HTERT RPE-1 (cell line): ENCODE measurements around the gene NEU1.
"Not testable (repeated sequence)": the region's sequence is repeated elsewhere in the genome, so short reads cannot be mapped to it uniquely, and the experiment has no call there.

ENCODE experiments used
- in situ Hi-C: fragments of 300-500 bp; cut with MboI; formaldehyde crosslinking; loops from 4 replicates; pipeline ENCODE4 v1.14.3; 2020; ENCODE audit warnings: low sequenced_read_pairs

NEU1 gene

DNA sequence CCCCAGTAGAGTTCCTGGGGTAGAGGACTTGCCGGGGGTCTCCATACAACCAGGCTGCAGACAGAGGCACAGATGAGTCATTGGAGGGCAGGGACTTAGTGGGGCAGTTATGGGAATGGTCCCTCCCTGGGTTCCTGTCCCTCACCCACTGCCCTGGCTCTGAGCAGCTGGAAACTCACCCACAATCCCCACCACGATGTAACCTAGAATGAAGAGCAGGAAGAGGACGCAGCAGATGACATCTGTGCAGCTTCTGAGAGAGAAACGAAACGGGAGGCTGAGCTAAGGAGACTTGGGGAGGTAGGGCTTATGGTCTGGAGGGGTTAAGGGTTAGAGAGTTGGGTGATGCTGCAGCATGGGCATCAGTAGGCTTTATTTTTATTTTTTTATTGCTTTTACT is 13.3 kb upstream of the NEU1 start:
- in situ Hi-C loops = no loop called here

DNA sequence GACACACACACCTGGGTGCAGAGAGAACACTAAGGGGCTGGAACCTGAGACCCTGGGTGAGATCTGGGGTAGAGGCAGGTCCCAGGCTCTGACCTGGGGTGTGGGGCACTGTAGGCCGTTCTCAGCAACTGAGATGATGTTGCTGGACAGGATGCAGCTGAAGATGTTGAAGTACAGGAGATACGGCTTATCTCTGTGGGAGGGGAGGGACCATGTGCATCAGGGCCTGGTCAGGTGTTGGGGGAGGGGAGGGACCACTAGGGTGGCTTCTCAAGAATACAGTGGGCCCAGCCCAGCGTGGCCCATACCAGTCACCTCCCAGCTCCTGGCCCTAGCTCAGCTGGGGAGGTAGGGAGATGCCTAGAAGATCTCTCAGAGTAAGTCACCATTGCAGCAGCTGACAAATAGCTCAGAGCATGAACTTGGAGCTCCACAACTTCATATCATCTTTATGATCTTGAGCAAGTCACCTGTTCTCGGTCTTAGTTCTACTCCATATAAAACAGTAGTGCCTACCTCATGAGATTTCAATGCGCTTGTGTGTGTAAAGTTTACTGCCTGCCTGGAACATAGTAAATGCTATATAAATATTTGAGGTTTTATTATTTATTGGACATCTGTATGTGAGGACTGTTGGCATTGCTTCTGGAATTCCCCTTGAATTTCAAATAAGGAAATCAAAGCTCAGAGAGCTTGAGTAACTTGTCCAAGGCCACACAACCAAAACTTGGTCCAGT is 12.4 kb upstream of the NEU1 start:
- in situ Hi-C loops = no loop called here

DNA sequence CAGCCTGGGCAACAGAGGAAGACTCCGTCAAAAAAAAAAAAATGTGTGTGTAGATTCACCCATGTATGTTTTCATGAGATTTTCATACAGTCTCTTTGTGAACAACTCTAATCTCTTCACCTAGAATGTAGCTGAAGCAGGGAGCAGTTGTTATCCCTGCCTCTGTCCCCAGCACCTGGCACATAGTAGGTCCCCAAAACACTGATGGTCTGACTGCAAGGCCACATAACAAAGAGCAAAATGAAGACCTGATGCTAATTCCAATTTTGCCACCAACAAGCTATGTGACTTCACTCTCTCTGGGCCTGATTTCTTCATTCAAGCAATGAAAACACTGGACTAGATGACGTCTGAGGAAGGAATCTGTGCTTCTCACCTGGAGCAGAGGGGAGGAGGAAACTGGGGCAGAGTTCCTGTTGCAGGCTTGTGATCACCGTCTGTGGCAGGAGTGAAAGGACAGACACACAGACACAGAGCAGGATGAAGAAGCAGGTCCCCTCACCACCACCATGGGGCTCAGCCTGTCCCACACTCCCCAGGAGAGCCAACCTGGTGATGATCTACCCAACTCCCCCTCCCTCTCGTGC is 11.6 kb upstream of the NEU1 start:
- in situ Hi-C loops = no loop called here

DNA sequence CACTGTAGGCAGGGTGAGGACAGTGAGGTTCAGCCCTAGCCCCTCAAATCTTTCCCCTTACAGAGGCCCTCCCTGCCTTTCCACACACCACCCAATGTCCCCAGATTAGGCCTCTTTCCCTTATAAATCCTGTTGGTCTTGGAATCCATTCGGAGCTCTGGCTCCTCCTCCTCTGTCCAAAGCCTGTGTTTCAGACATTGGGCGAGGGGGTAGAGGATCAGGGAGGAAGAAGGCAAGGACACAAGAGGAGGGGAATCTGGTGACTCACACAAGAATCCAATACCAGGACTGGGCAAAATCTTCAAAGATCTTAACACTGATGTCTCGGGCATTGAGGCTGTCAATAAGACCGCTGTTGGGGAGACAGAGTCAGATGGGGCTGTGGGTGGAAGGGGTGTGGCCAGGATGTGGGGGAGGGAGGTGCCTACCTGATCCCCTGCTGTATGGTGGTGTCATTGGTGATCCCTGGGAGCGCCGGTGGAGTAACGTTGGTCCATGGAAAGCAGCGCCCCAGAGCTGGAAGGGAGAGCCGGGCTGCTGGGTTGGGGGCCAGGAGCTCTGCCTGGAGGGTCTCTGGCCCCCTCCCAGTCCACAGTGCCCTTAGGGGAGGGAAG is 8.5 kb upstream of the NEU1 start:
- in situ Hi-C loops = no loop called here

DNA sequence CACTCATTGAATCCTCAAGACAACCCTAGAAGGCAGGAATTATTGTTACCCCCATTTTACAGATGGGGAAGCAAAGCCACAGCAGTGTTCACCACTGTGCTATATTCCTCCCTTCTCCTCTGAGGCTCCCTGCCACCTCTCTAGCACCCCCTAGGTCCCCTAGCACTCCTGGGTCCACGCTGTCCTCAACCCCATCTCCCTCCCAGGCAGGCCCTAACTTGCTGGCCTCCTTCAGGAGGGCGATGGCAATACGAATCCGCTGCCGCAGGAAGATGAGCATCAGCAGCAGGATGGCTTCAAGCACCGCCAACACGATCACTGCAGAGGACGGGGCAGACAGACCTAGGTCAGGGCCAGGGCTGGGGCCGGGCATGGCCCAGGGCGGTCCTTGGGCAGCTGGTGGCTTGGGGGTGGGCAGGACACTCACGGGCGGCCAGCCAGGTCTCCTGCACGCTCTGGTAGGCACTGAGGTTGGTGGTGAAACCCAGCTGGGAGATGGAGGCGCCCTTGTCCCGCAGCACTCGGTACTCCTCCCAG is 7.8 kb upstream of the NEU1 start:
- in situ Hi-C loops = no loop called here

GRCh38 chr6:31869343-31869742 is 6.7 kb upstream of the NEU1 start:
- in situ Hi-C loops = no loop called here

DNA sequence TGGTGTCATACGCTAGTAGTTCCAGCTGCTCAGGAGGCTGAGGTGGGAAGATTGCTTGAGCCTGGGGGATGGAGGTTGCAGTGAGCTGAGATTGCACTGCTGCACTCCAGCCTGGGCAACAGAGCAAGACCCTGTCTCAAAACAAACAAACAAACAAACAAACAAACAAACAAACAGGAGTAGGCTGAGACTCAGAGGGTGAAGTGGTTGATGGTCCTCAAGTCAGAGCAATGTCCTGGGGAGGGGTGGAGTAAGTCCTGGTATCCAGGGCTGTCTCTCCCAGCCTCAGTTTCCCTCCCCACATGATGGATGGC is 6.0 kb upstream of the NEU1 start:
- in situ Hi-C loops = not testable (repeated sequence)

DNA sequence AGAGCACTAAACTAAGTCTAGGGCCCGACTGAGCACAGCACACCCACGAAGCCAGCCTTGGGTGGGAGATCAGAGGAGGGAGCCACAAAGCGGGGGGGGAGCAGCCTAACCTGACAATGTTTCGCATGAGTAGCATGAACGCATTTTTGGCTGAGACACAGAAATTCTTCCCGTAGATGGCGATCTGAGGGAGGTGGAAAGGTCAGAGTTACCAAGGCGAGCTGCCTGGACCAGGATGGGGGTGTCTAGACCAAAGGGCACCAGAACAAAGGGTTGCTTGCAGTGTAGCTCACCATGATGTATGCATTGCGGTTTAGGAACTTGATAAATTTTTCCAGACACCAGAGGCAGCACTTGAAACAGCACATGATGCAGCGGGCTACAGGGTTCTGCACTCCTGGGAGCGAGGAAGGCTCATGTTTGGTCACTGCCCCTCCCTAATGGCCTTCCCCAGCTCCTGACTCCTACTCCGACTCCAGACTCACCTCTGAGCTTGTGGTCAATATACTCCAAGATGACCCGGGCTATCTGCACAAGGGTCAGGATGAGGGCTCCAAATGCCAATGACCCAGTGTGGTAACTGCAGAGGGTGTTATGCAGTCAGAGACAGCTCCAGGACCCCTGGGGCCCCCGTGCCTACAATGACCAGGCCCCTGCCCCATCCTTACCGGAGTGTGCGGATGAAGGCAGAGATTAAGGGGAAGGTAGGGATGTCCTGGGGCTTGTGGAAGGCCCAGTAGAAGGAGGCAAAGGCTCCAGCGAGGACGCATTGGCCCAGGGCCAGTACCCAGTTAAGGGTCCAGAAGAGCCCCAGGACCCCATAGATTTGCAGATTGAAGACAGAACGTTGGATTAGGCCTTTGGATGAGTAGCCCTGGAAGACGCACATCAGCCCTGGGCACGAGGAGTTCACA is 2.8 kb upstream of the NEU1 start:
- in situ Hi-C loops = no loop called here

DNA sequence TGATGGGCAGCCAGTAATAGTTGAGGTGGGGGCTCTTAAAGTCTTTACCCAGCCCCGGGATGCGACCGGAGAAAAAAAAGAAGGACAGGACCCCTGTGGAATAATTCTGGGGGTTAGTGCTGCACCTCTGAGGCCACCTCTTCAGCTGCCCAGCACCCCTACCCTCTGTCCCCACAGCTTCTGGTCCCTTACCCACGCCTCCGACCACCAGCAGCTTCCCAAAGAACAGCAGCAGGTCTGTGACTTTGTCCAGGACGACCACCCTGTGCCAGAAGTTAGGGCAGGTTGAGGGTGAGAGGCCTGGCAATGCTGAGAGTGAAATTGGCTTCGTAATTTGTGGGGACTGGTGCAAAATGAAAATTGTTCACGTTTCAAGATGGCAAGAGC is 2.2 kb upstream of the NEU1 start:
- in situ Hi-C loops = no loop called here

- in situ Hi-C loops = not testable (repeated sequence)
These were observed 1.5 kb upstream of the NEU1 start for GRCh38 chr6:31864123-31864562.

GRCh38 chr6:31861919-31862343 is 690 bp downstream of the NEU1 start:
- in situ Hi-C loops = no loop called here

GRCh38 chr6:31861150-31861549 is 1.5 kb downstream of the NEU1 start:
- in situ Hi-C loops = no loop called here

DNA sequence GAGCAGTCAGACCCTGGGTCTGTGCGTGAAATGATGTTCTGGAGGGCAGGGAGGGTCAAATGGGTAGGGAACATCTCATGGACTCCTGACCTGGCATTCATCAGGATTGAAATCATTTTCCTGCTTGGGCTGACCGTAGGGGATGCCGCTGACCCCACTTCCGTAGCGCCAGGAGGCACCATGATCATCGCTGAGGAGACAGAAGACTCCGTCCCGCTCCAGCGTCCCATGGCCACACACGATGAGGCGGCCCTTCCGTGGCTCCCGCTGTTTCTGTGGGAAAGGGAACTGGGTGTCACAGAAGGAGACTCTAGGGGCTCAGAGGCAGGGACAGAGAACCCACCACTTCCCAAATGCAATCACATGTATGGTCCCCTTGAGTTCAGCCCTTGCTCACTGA is 2.3 kb downstream of the NEU1 start:
- in situ Hi-C loops = no loop called here

- in situ Hi-C loops = no loop called here
These were observed 2.7 kb downstream of the NEU1 start for GRCh38 chr6:31859923-31860322.

DNA sequence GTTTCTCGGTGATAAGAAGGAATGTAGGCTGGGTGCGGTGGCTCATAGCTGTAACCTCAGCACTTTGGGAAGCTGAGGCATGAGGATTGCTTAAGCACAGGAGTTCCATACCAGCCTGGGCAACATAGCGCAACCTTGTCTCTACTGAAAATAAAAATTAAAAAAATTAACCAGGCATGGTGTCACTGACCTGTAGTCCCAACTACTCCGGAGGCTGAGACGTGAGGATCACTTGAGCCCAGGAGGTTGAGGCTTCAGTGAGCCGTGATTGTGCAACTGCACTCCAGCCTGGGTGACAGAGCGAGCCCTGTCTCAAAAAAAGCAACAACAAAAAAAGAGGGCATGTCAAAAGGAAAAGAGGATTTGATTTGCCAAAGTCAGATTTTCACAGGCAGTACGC is 3.9 kb downstream of the NEU1 start:
- in situ Hi-C loops = no loop called here

GRCh38 chr6:31857774-31858173 is 4.8 kb downstream of the NEU1 start:
- in situ Hi-C loops = not testable (repeated sequence)

- in situ Hi-C loops = not testable (repeated sequence)
These were observed 10.5 kb downstream of the NEU1 start for GRCh38 chr6:31851980-31852718.

GRCh38 chr6:31851485-31851832 is 11.2 kb downstream of the NEU1 start:
- in situ Hi-C loops = no loop called here

DNA sequence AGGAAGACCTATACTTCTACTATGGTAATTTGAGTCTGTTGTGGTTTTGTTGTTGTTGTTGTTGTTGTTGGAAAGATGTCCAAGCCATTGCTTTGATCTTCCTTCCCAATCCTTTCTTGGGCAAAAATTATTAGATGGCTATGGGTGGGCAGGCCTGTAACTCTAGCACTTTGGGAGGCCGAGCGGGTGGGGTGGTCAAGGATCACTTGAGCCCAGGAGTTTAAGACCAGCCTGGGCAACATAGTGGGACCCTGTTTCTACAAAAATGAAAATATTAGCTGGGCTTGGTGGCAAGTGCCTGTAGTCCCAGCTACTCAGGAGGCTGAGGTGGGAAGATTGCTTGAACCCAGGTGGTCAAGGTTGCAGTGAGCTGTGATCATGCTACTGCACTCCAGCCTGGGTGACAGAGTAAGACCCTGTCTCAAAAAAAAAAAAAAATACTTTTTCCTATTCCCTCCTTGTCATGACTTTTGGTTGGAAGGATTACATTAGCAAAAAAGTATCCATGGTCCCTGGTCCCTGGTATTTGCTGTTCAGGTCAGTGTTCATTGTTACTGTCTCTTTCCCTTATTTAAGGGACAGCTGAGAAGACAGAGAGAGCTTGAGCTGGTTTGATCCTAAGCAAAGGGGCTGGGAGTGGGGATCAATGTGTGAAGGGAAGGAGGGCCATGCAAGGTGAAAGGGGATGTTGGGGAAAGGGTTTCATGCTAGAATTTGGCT is 11.7 kb downstream of the NEU1 start:
- in situ Hi-C loops = no loop called here
